Left lung (tissue), 10 donors: ENCODE results near the gene ZNF584. TPM values are rescaled to one million over a fixed set of nuclear protein-coding genes. Genes with fewer than 3 reads are reported as not detected.
A peak's percentile ranks its signal among the peaks of the same experiment; 100 is the strongest.

ENCODE experiments used
- ATAC-seq: fragments of 200-7000 bp; cut with Tn5 transposase; one replicate; pipeline ENCODE4 v1.9.1; 2020; ENCODE audit warnings: moderate library complexity
- DNase-seq, 4 donors: peaks; one replicate each; pipeline ENCODE4 v3.0.0-alpha.2; 2013 to 2020
- H3K27ac ChIP-seq, 2 donors: fragments of 200-600 bp; sonication (generic) in 1 of 2; one replicate each; pipeline versions ENCODE4 v1.5.0 to v1.8.0; 2020 to 2021
- H3K27me3 ChIP-seq, 2 donors: fragments of 200-600 bp; sonication (generic) in 1 of 2; one replicate each; pipeline versions ENCODE4 v1.5.0 to v1.8.0; 2020 to 2021
- H3K36me3 ChIP-seq, 2 donors: fragments of 200-600 bp; sonication (generic) in 1 of 2; one replicate each; pipeline versions ENCODE4 v1.5.0 to v1.8.0; 2020 to 2021
- H3K4me1 ChIP-seq, 2 donors: fragments of 200-600 bp; one replicate each; pipeline ENCODE4 v1.8.0; 2021
- H3K4me3 ChIP-seq, 2 donors: fragments of 200-600 bp; sonication (generic) in 1 of 2; one replicate each; pipeline versions ENCODE4 v1.5.0 to v1.8.0; 2020 to 2021; ENCODE audit warnings: mild to moderate bottlenecking in 1 of 2
- H3K9me3 ChIP-seq, 2 donors: fragments of 200-600 bp; sonication (generic) in 1 of 2; one replicate each; pipeline versions ENCODE4 v1.5.0 to v1.8.0; 2020 to 2021
- intact Hi-C, 2 donors: fragments of 100-400 bp; cut with DNase I; formaldehyde crosslinking; loops; one replicate each; pipeline versions ENCODE4 v1.11.2 to v1.14.2; 2022
- polyA plus RNA-seq, 6 donors: library from polyadenylated mRNA; unstranded; fragments of 120-200 nt; gene quantifications; one replicate each; pipeline ENCODE4 v1.2.1, GENCODE V29; 2013; ENCODE audit not compliant: insufficient read length in 6 of 6
- total RNA-seq, 2 donors: library from RNA; stranded (reverse); fragmentation: NEBNext Ultra II Directional; extraction: Animal tissue kit (Norgen Biotek cat#: 25700); gene quantifications; one replicate each; pipeline ENCODE4 v1.2.1, GENCODE V29; 2021
- TF ChIP-seq, protein P1 (sequence below), 2 donors: fragments of 200-600 bp; sonication (generic) in 1 of 2; IDR thresholded peaks; one replicate each; pipeline versions ENCODE4 v1.5.0 to v1.8.0; 2021; ENCODE audit warnings: antibody characterized with exemption in 2 of 2
- donor health status: DM: no; HTN: yes; CAD: no.
- donor health status: DM: no; HTN: no; CAD: no.

Gene ZNF584
- total and polyA plus RNA-seq, 8 donors, result 7.4 to 12.7 (median 10.0) TPM

DNA sequence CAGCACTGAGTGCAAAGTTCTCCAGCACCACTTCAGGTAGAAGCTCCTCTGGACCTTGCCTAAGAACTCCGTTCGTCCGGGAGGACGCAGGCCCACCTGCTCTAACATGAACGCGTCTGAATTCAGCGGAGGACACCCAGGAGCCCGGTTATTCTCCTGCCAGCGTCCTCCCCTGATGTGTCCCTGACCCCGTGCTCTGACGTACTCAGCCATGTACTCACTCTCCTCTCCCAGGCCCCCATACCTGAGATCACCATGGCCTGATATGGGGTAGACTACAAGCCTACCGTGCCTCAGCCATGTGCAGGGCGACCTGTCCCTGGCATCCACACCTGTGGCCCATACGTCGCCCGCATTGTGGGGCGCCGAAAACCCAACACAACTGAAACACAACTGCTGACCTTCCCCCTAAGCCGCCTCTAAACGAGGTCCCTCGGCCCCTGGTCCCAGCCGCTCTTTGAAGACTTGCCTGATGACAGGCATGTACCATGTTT is 744 bp upstream of the ZNF584 start:
- intact Hi-C loops, result no loop called here
- peaks cover 8 to 26% of the 10 kb centered on the region in 2 donors for H3K4me1 ChIP-seq
- DNase-seq (no peak), ATAC-seq (peak; percentile 6)
- no peaks in the 10 kb centered on the region for H3K36me3 ChIP-seq
- H3K4me3 ChIP-seq, result peak overlapping the region; percentile 90 to 92
- no peaks in the 10 kb centered on the region for H3K27me3 ChIP-seq
- peak overlapping the region; percentile 82 to 89 for H3K27ac ChIP-seq
- no peaks in the 10 kb centered on the region for H3K9me3 ChIP-seq
- TF ChIP-seq, protein P1, sequence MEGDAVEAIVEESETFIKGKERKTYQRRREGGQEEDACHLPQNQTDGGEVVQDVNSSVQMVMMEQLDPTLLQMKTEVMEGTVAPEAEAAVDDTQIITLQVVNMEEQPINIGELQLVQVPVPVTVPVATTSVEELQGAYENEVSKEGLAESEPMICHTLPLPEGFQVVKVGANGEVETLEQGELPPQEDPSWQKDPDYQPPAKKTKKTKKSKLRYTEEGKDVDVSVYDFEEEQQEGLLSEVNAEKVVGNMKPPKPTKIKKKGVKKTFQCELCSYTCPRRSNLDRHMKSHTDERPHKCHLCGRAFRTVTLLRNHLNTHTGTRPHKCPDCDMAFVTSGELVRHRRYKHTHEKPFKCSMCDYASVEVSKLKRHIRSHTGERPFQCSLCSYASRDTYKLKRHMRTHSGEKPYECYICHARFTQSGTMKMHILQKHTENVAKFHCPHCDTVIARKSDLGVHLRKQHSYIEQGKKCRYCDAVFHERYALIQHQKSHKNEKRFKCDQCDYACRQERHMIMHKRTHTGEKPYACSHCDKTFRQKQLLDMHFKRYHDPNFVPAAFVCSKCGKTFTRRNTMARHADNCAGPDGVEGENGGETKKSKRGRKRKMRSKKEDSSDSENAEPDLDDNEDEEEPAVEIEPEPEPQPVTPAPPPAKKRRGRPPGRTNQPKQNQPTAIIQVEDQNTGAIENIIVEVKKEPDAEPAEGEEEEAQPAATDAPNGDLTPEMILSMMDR (IDR thresholded peaks at IDR 0.05), result no peak

DNA sequence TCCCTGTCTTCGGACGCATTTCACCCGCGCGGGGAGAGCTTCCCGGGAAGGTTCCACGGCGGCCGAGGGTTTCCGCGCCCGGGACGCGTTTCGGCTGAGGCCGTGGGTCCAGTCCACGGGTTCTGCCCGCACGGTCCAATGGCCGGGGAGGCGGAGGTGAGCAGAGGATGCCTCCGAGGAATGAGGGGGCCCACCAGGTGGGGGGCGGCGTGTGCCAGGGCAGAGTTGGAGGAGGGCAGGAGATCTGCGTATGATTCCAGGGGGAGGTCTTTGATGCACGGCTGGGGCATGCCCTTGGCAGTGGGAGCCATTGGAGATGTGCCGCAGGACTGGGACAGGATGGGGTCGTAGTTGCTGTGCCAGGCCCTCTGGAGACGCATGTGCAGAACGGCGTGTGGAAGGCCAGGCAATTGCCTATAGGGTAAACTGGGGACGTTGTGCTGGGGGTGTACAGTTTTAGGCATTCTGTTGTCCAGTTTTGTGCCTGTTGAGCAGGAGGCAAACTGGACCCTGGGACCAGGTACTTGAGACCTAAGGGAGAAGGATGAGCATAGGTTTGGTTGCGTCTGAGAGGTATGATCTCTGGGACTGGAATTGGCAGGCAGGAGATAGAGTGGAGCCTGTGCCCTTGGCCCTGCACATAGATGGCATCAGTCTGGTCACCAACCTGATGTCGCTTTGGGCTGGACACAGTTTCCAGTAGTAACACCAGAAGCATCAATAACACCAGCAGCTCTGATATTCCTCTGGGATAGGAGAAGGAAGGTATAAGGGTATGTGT is 751 bp downstream of the ZNF584 start:
- intact Hi-C loops, result no loop called here
- DNase-seq, result peak in 1 of 4 donors; percentile 34
- Histone ChIP-seq H3K4me3 (peak overlapping the region; percentile 90 to 92), H3K36me3 (no peaks in the 10 kb centered on the region), H3K27ac (peak overlapping the region; percentile 82 to 89), H3K4me1 (peaks cover 8 to 26% of the 10 kb centered on the region in 2 donors), H3K9me3 (no peaks in the 10 kb centered on the region), H3K27me3 (no peaks in the 10 kb centered on the region)
- ATAC-seq, result peak; percentile 37
- TF ChIP-seq, protein P1 (IDR thresholded peaks at IDR 0.05), result no peak

DNA sequence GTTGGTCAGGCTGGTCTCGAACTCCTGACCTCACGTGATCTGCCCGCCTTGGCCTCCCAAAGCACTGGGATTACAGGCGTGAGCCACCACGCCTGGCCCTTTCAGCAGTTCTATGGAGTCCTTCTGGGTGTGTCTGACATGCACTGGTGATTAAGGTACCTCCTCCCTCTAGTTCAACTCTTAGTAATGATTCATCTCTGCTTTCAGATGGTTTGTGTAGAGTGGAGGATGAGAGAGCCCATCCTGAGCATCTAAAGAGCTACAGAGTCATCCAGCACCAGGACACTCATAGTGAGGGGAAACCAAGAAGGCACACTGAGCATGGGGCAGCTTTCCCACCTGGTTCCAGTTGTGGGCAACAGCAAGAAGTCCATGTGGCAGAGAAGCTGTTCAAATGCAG is 8.2 kb downstream of the ZNF584 start:
- H3K27ac ChIP-seq, result no peak overlapping the region
- H3K4me1 ChIP-seq, result no peaks in the 10 kb centered on the region
- peaks cover 0 to 5% of the 10 kb centered on the region in 2 donors for H3K9me3 ChIP-seq
- intact Hi-C loops, result no loop called here
- peaks cover 0 to 56% of the 10 kb centered on the region in 2 donors for H3K36me3 ChIP-seq
- no peak for ATAC-seq
- TF ChIP-seq, protein P1 (IDR thresholded peaks at IDR 0.05), result no peak
- H3K4me3 ChIP-seq, result no peak overlapping the region
- DNase-seq, result no peak
- no peaks in the 10 kb centered on the region for H3K27me3 ChIP-seq

DNA sequence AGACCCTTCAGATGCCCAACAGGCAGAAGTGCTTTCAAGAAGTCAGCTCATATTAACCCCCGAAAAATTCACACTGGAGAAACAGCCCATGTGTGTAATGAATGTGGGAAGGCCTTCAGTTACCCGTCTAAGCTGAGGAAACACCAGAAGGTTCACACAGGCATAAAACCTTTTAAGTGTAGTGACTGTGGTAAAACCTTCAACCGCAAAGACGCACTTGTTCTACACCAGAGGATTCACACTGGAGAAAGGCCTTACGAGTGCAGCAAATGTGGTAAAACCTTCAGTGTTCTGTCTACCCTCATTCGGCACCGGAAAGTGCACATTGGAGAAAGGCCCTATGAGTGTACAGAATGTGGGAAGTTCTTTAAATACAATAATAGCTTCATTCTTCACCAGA is 8.6 kb downstream of the ZNF584 start:
- TF ChIP-seq, protein P1 (IDR thresholded peaks at IDR 0.05), result no peak
- Histone ChIP-seq H3K27me3 (no peaks in the 10 kb centered on the region), H3K9me3 (peaks cover 0 to 5% of the 10 kb centered on the region in 2 donors), H3K36me3 (peaks cover 0 to 56% of the 10 kb centered on the region in 2 donors), H3K27ac (no peak overlapping the region), H3K4me3 (no peak overlapping the region), H3K4me1 (no peaks in the 10 kb centered on the region)
- DNase-seq (no peak), ATAC-seq (no peak)
- intact Hi-C loops, result no loop called here

DNA sequence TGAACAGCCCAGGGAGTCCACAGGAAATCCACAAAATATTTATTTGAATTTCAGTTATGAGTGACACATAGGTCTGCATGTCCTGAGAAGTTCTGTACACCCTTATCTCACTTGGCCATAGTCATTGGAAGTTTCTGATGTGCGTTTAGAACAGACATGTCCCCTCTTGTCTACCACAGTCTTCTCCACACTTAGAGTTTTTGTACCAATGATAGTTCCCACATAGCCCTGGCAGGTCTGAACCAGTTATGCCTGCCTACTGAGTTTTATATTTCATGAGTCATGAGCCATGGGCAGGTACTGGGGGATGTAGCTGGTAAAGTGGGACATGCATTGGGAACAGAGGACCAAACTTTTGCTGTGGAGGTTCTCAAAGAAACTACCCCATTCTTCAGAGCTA is 20.2 kb downstream of the ZNF584 start:
- ATAC-seq (no peak), DNase-seq (no peak)
- TF ChIP-seq, protein P1 (IDR thresholded peaks at IDR 0.05), result no peak
- intact Hi-C loops, result no loop called here
- no peaks in the 10 kb centered on the region for H3K4me1 ChIP-seq
- H3K27ac ChIP-seq, result no peak overlapping the region
- peaks cover 7 to 84% of the 10 kb centered on the region in 2 donors for H3K9me3 ChIP-seq
- H3K27me3 ChIP-seq, result no peaks in the 10 kb centered on the region
- H3K36me3 ChIP-seq, result peaks cover 0 to 38% of the 10 kb centered on the region in 2 donors
- H3K4me3 ChIP-seq, result no peak overlapping the region
